K562 (cell line): ENCODE results near the gene CDCA3. TPM values are rescaled to one million over a fixed set of nuclear protein-coding genes. Genes with fewer than 3 reads are reported as not detected.

Experiments
- ATAC-seq: fragments of 200-7000 bp; cut with Tn5 transposase; 3 replicates; pipeline ENCODE4 v1.9.1; 2020; ENCODE audit warnings: moderate library complexity
- BruUV-seq: library from RNA; stranded (reverse); fragments of 400-500 nt; replicated peaks from 2 replicates; lab custom pipeline; 2021; lab: Mats Ljungman, UMichigan
- CTCF ChIA-PET: fragments of 300-600 bp; formaldehyde crosslinking; extraction: SDS; loops from one replicate; lab custom pipeline; 2021; ENCODE audit warnings: low intra/inter-chr PET ratio; lab: Yijun Ruan, JAX
- POLR2A ChIA-PET: fragments of 300-600, 350-650 bp; sonication (Branson Sonifier 250); formaldehyde crosslinking; extraction: SDS; loops from one replicate; lab custom pipeline; 2021; ENCODE audit warnings: antibody characterized with exemption, inconsistent platforms; lab: Yijun Ruan, JAX
- DNase-seq, 4 experiments: peaks; one replicate each; pipeline versions ENCODE4 v3.0.0 to v3.0.0-alpha.2; 2011 to 2018; ENCODE audit warnings: low spot score in 3 of 4, mixed read lengths in 3 of 4; ENCODE audit errors: extremely low read depth in 1 of 4
- FAIRE-seq: peaks from 2 replicates; lab custom pipeline; 2011; peaks lifted over from hg19 to GRCh38; lab: Jason Lieb, UNC
- H2AFZ ChIP-seq: 2 replicates; pipeline ENCODE4 v1.6.0; 2011; ENCODE audit warnings: low read depth, low read length, control low read depth, inconsistent platforms
- H3K27ac ChIP-seq: fragments of 200-600 bp; 3 replicates; pipeline ENCODE4 v1.8.0; 2011; ENCODE audit warnings: low read depth, mild to moderate bottlenecking, control low read depth, inconsistent platforms, low read length, moderate library complexity, mixed read lengths; ENCODE audit errors: extremely low read depth
- H3K27me3 ChIP-seq, 2 experiments: fragments of 300-600 bp in 1 of 2; 2 replicates in 1 of 2; 3 replicates in 1 of 2; pipeline versions ENCODE4 v1.6.0 to v1.8.0; 2011; ENCODE audit warnings: inconsistent platforms in 2 of 2, low read length in 2 of 2, mild to moderate bottlenecking in 1 of 2, mixed read lengths in 1 of 2, moderate library complexity in 1 of 2; ENCODE audit not compliant: control insufficient read depth in 2 of 2, insufficient read depth in 2 of 2
- H3K36me3 ChIP-seq: fragments of 300-600 bp; 3 replicates; pipeline ENCODE4 v1.8.0; 2011; ENCODE audit warnings: mild to moderate bottlenecking, low read length, inconsistent platforms; ENCODE audit not compliant: control insufficient read depth, insufficient read depth
- H3K4me1 ChIP-seq, 2 experiments: fragments of 200-600 bp in 1 of 2; replicated peaks in 1 of 2; 2 replicates in 1 of 2; 3 replicates in 1 of 2; pipeline versions ENCODE4 v1.5.1 to v1.8.0; 2011; ENCODE audit warnings: inconsistent platforms in 2 of 2, low read length in 2 of 2, mild to moderate bottlenecking in 1 of 2, mixed read lengths in 1 of 2, moderate library complexity in 1 of 2; ENCODE audit not compliant: control insufficient read depth in 2 of 2, insufficient read depth in 2 of 2
- H3K4me2 ChIP-seq: 2 replicates; pipeline ENCODE4 v1.6.1; 2011; ENCODE audit warnings: low read length, control low read depth, inconsistent platforms, mixed read lengths; ENCODE audit not compliant: insufficient read depth
- H3K4me3 ChIP-seq: fragments of 200-600 bp; sonication (generic), shearing (Covaris generic); 2 replicates; pipeline ENCODE4 v1.5.1; 2016; ENCODE audit warnings: control low read depth, inconsistent platforms
- H3K79me2 ChIP-seq: fragments of 200-600 bp; 3 replicates; pipeline ENCODE4 v1.8.0; 2011; ENCODE audit warnings: low read length, inconsistent platforms; ENCODE audit not compliant: control insufficient read depth, insufficient read depth
- H3K9ac ChIP-seq, 2 experiments: 2 replicates each; pipeline versions ENCODE4 v1.6.0 to v1.6.1; 2011; ENCODE audit warnings: low read depth in 2 of 2, low read length in 2 of 2, control low read depth in 1 of 2, inconsistent platforms in 1 of 2, mild to moderate bottlenecking in 1 of 2, mixed read lengths in 1 of 2; ENCODE audit not compliant: insufficient read depth in 1 of 2
- H3K9me1 ChIP-seq: one replicate; pipeline ENCODE4 v1.6.0; 2011; ENCODE audit warnings: inconsistent platforms, mild to moderate bottlenecking, low read length, moderate library complexity; ENCODE audit not compliant: control insufficient read depth, insufficient read depth
- H3K9me3 ChIP-seq: replicated peaks from 2 replicates; pipeline ENCODE4 v1.5.1; 2011; ENCODE audit warnings: low read depth, low read length, inconsistent platforms; ENCODE audit not compliant: control insufficient read depth, insufficient read depth
- H4K20me1 ChIP-seq: replicated peaks from 2 replicates; pipeline ENCODE4 v1.6.1; 2011; ENCODE audit warnings: low read length, inconsistent platforms, mixed read lengths; ENCODE audit not compliant: control insufficient read depth, insufficient read depth
- HMG20B ChIP-seq: fragments of 250-450 bp; sonication (Bioruptor Pico); IDR thresholded peaks from 2 replicates; pipeline ENCODE4 v1.5.0; 2021; ENCODE audit warnings: mild to moderate bottlenecking
- POLR2G ChIP-seq: fragments of 200-400 bp; formaldehyde crosslinking; IDR thresholded peaks from 2 replicates; pipeline ENCODE4 v1.6.1; 2017; ENCODE audit warnings: low read depth, mild to moderate bottlenecking, antibody characterized with exemption, low read length, moderate library complexity
- SMAD2 ChIP-seq: fragments of 150-350 bp; IDR thresholded peaks from 2 replicates; pipeline ENCODE4 v1.6.1; 2014; ENCODE audit warnings: low read depth, mild to moderate bottlenecking, low read length
- WGBS: fragments of 100-300 bp; shearing (Covaris generic); methylation state at CpG from one replicate; pipeline ENCODE4 v1.1.6; 2016; ENCODE audit warnings: low coverage, mixed read lengths; ENCODE audit not compliant: insufficient coverage; ENCODE audit errors: missing lambda C conversion rate; 5-methylcytosine and 5-hydroxymethylcytosine counted together
- in situ Hi-C: fragments of 300-500 bp; cut with MboI; formaldehyde crosslinking; loops from 4 replicates; pipeline ENCODE4 v1.15.0; 2018; ENCODE audit warnings: inconsistent platforms, mixed read lengths
- intact Hi-C: fragments of 100-400 bp; cut with micrococcal nuclease; formaldehyde crosslinking; loops from 2 replicates; pipeline ENCODE4 v1.14.2; 2022
- polyA plus RNA-seq, 8 experiments: library from polyadenylated mRNA; depleted of rRNA in 4 of 8; stranded (reverse) in 5 of 8; unstranded in 3 of 8; fragments of >200 nt; fragmentation: Nextera tagmentation in 2 of 8; fragmentation: Illumina TruSeq in 1 of 8; extraction: Ambion mirVana in 2 of 8; extraction: Trizol in 1 of 8; gene quantifications; 2 replicates each; pipeline versions ENCODE4 v1.2.1 to v1.2.3, GENCODE V29; 2011 to 2014; ENCODE audit warnings: inconsistent platforms in 1 of 8, missing spikeins in 1 of 8
- total RNA-seq, 7 experiments: library from RNA; depleted of rRNA in 6 of 7; stranded (reverse); fragments of >200 nt in 6 of 7; fragmentation: Illumina TruSeq in 2 of 7; extraction: Trizol in 2 of 7; gene quantifications; 2 replicates each; pipeline versions ENCODE4 v1.2.1 to v1.2.3, GENCODE V29; 2011 to 2021; ENCODE audit warnings: low replicate concordance in 1 of 7

Gene CDCA3
- total and polyA plus RNA-seq, 9 of the 15 experiments (the other 6 are each of a cell fraction or from before 2014, with no cell fraction given): 24.2 to 80.8 (median 55.1) TPM

- TF ChIP-seq HMG20B (CRISPR knock-in tag): no peak
These were observed 26.1 kb downstream of the CDCA3 start (continued) for GRCh38 chr12:6824901-6825381.

- TF ChIP-seq POLR2G (peak; percentile 28; the same call in 1 of the 2 replicates), SMAD2 (no peak)
- WGBS: 39% methylated on average over 18 of the region's 37 CpGs
- Histone ChIP-seq H3K4me3 (no peak overlapping the region), H3K4me1 (peaks cover 14 to 47% of the 10 kb centered on the region in 2 experiments; a peak in 4 of 5 replicates), H4K20me1 (no peaks in the 10 kb centered on the region), H3K4me2 (no peak overlapping the region), H3K36me3 (no peaks in the 10 kb centered on the region), H3K9me3 (no peaks in the 10 kb centered on the region), H3K27me3 (peaks cover 0 to 4% of the 10 kb centered on the region in 2 experiments; a peak in 2 of 5 replicates), H3K79me2 (peaks cover 13% of the 10 kb centered on the region), H3K27ac (no peak overlapping the region), H3K9me1 (no peaks in the 10 kb centered on the region), H2AFZ (no peak overlapping the region), H3K9ac (no peak overlapping the region; a peak in 1 of 4 replicates)
- ChIA-PET POLR2A (interaction anchor here (0.5 to 1.0 kb wide), 4 partner anchors 9 to 221 kb away, joined by 3 to 5 read pairs (median 3); no protein-coding TSS in a partner anchor), CTCF (no interaction called here)
- DNase-seq: no peak
- no TSS peak for BruUV-seq
- in situ Hi-C loops (no loop called here), intact Hi-C loops (loop anchor here (10.0 kb wide), 2 partner anchors 209 to 269 kb away; partner anchors contain the start of gene IFFO1)
- no peak for ATAC-seq
- FAIRE-seq: no peak
These were observed 26.9 kb downstream of the CDCA3 start for GRCh38 chr12:6824085-6824775.
